IMR-90 (cell line): ENCODE data around the gene CDHR3. TPM values are rescaled to one million over a fixed set of nuclear protein-coding genes. Genes with fewer than 3 reads are reported as not detected.

Experiments
- ATAC-seq: fragments of 200-7000 bp; cut with Tn5 transposase; 2 replicates; pipeline ENCODE4 v1.9.1; 2020; ENCODE audit warnings: low read depth, mild to moderate bottlenecking, moderate library complexity
- BruUV-seq: library from RNA; stranded (reverse); fragments of 400-500 nt; replicated peaks from 2 replicates; lab custom pipeline; 2021; lab: Mats Ljungman, UMichigan
- CTCF ChIA-PET: fragments of 300-600 bp; formaldehyde crosslinking; extraction: SDS; loops from one replicate; lab custom pipeline; 2021; ENCODE audit warnings: antibody characterized with exemption; lab: Yijun Ruan, JAX
- POLR2A ChIA-PET: fragments of 300-600 bp; sonication (Branson Sonifier 250); formaldehyde crosslinking; loops from one replicate; lab custom pipeline; 2022; ENCODE audit warnings: antibody characterized with exemption; ENCODE audit not compliant: unreplicated experiment; lab: Charles Lee
- DNase-seq: peaks from one replicate; pipeline ENCODE4 v3.0.0; 2013
- H2AFZ ChIP-seq: replicated peaks from 2 replicates; pipeline ENCODE3; 2013; ENCODE audit warnings: low read length, mild to moderate bottlenecking; ENCODE audit not compliant: poor library complexity
- H2AK5ac ChIP-seq: 2 replicates; pipeline ENCODE4 v1.6.1; 2013; ENCODE audit warnings: low read depth, low read length, inconsistent platforms
- H2AK9ac ChIP-seq: replicated peaks from 2 replicates; pipeline ENCODE3; 2013; ENCODE audit warnings: mild to moderate bottlenecking, low read depth, low read length, moderate library complexity; ENCODE audit not compliant: poor library complexity
- H2BK120ac ChIP-seq: 2 replicates; pipeline ENCODE4 v1.6.1; 2013; ENCODE audit warnings: low read depth, low read length, inconsistent platforms
- H2BK15ac ChIP-seq: 3 replicates; pipeline ENCODE4 v1.6.1; 2013; ENCODE audit warnings: low read depth, low read length, inconsistent platforms
- H2BK20ac ChIP-seq: 2 replicates; pipeline ENCODE4 v1.6.1; 2013; ENCODE audit warnings: low read depth, mild to moderate bottlenecking, inconsistent platforms, low read length, moderate library complexity
- H2BK5ac ChIP-seq: 2 replicates; pipeline ENCODE4 v1.6.1; 2013; ENCODE audit warnings: mild to moderate bottlenecking, low read depth, low read length, inconsistent platforms; ENCODE audit not compliant: poor library complexity, severe bottlenecking
- H3K14ac ChIP-seq: replicated peaks from 2 replicates; pipeline ENCODE4 v1.6.1; 2013; ENCODE audit warnings: low read depth, low read length, inconsistent platforms
- H3K18ac ChIP-seq: 2 replicates; pipeline ENCODE4 v1.6.1; 2013; ENCODE audit warnings: low read depth, low read length, control low read depth
- H3K23ac ChIP-seq: 2 replicates; pipeline ENCODE4 v1.6.1; 2013; ENCODE audit warnings: low read depth, low read length, inconsistent platforms
- H3K27ac ChIP-seq: 2 replicates; pipeline ENCODE4 v1.5.1; 2013; ENCODE audit warnings: mild to moderate bottlenecking, control low read depth, low read length; ENCODE audit not compliant: insufficient read depth
- H3K27me3 ChIP-seq: 2 replicates; pipeline ENCODE4 v1.6.1; 2013; ENCODE audit warnings: low read length; ENCODE audit not compliant: control insufficient read depth, insufficient read depth
- H3K36me3 ChIP-seq: 2 replicates; pipeline ENCODE4 v1.6.1; 2013; ENCODE audit warnings: low read length, mixed read lengths; ENCODE audit not compliant: control insufficient read depth, insufficient read depth
- H3K4ac ChIP-seq: 2 replicates; pipeline ENCODE4 v1.6.1; 2013; ENCODE audit warnings: low read depth, low read length, inconsistent platforms
- H3K4me1 ChIP-seq: 2 replicates; pipeline ENCODE4 v1.6.1; 2013; ENCODE audit warnings: low read length, mixed read lengths; ENCODE audit not compliant: control insufficient read depth, insufficient read depth
- H3K4me2 ChIP-seq: 2 replicates; pipeline ENCODE4 v1.6.1; 2013; ENCODE audit warnings: low read depth, mild to moderate bottlenecking, control low read depth, low read length, moderate library complexity
- H3K4me3 ChIP-seq: 2 replicates; pipeline ENCODE4 v1.5.1; 2013; ENCODE audit warnings: low read depth, mild to moderate bottlenecking, control low read depth, low read length, moderate library complexity; ENCODE audit not compliant: insufficient read depth
- H3K56ac ChIP-seq: 2 replicates; pipeline ENCODE4 v1.6.1; 2013; ENCODE audit warnings: low read length, inconsistent platforms; ENCODE audit not compliant: insufficient read depth; ENCODE audit errors: extremely low read depth
- H3K79me1 ChIP-seq, 2 experiments: 2 replicates each; pipeline ENCODE4 v1.6.1; 2013; ENCODE audit warnings: low read length in 2 of 2, inconsistent platforms in 1 of 2, low read depth in 1 of 2
- H3K9ac ChIP-seq: 2 replicates; pipeline ENCODE4 v1.6.1; 2013; ENCODE audit warnings: low read depth, low read length, control low read depth
- H3K9me1 ChIP-seq: 2 replicates; pipeline ENCODE4 v1.6.1; 2013; ENCODE audit warnings: low read length, inconsistent platforms; ENCODE audit not compliant: insufficient read depth
- H3K9me3 ChIP-seq: 2 replicates; pipeline ENCODE4 v1.6.1; 2013; ENCODE audit warnings: low read length; ENCODE audit not compliant: control insufficient read depth, insufficient read depth
- H4K20me1 ChIP-seq: 2 replicates; pipeline ENCODE4 v1.6.1; 2013; ENCODE audit warnings: low read length, inconsistent platforms; ENCODE audit not compliant: insufficient read depth
- H4K5ac ChIP-seq: 2 replicates; pipeline ENCODE4 v1.6.1; 2013; ENCODE audit warnings: mild to moderate bottlenecking, low read depth, low read length, control low read depth
- H4K8ac ChIP-seq, 2 experiments: 2 replicates each; pipeline ENCODE4 v1.6.1; 2013; ENCODE audit warnings: low read depth in 2 of 2, low read length in 2 of 2, control low read depth in 1 of 2, inconsistent platforms in 1 of 2
- H4K91ac ChIP-seq: 2 replicates; pipeline ENCODE4 v1.6.1; 2013; ENCODE audit warnings: low read depth, low read length, inconsistent platforms; ENCODE audit not compliant: insufficient read depth
- CHD1 ChIP-seq: IDR thresholded peaks from 2 replicates; pipeline ENCODE4 v1.6.1; 2012; ENCODE audit warnings: low read depth, low read length, improper control_type of control experiment
- MAZ ChIP-seq: IDR thresholded peaks from 2 replicates; pipeline ENCODE4 v1.6.1; 2012; ENCODE audit warnings: low read depth, mild to moderate bottlenecking, low read length, improper control_type of control experiment, moderate library complexity, borderline replicate concordance
- POLR2A ChIP-seq: IDR thresholded peaks from 2 replicates; pipeline ENCODE4 v1.6.1; 2012; ENCODE audit warnings: mild to moderate bottlenecking, low read depth, low read length
- RCOR1 ChIP-seq: IDR thresholded peaks from 2 replicates; pipeline ENCODE4 v1.6.1; 2012; ENCODE audit warnings: mild to moderate bottlenecking, low read length, improper control_type of control experiment; ENCODE audit not compliant: insufficient replicate concordance
- RFX5 ChIP-seq: IDR thresholded peaks from 2 replicates; pipeline ENCODE4 v1.8.0; 2012; ENCODE audit warnings: low read depth, mild to moderate bottlenecking, low read length, moderate library complexity
- SMC3 ChIP-seq: fragments of 150-350 bp; IDR thresholded peaks from 2 replicates; pipeline ENCODE4 v1.6.1; 2016; ENCODE audit warnings: low read depth, mild to moderate bottlenecking, antibody characterized with exemption, low read length, moderate library complexity
- USF2 ChIP-seq: fragments of 150-350 bp; IDR thresholded peaks from 2 replicates; pipeline ENCODE4 v1.6.1; 2017; ENCODE audit warnings: mild to moderate bottlenecking, antibody characterized with exemption, low read length, low read depth
- WGBS, 2 experiments: methylation state at CpG; one replicate each; pipeline versions ENCODE4 v1.1.5 to v1.1.7; 2013; ENCODE audit warnings: missing lambda C conversion rate in 2 of 2; ENCODE audit not compliant: insufficient read length in 1 of 2; ENCODE audit errors: extremely low coverage in 2 of 2; 5-methylcytosine and 5-hydroxymethylcytosine counted together
- dilution Hi-C: fragments of 300-500 bp; cut with HindIII; formaldehyde crosslinking; loops from one replicate; pipeline ENCODE4 v1.14.3; 2018; ENCODE audit warnings: low sequenced_read_pairs; ENCODE audit not compliant: unreplicated experiment
- in situ Hi-C: fragments of 300-500 bp; cut with MboI; formaldehyde crosslinking; loops from 3 replicates; pipeline ENCODE4 v1.14.3; 2019; ENCODE audit warnings: low sequenced_read_pairs, inconsistent platforms, mixed read lengths
- intact Hi-C: fragments of 100-400 bp; cut with micrococcal nuclease; formaldehyde crosslinking; loops from 2 replicates; pipeline ENCODE4 v1.10.0; 2022
- polyA plus RNA-seq, 3 experiments: library from polyadenylated mRNA; depleted of rRNA; stranded (reverse); fragments of >200 nt; gene quantifications; 2 replicates each; pipeline ENCODE4 v1.2.3, GENCODE V29; 2012; ENCODE audit warnings: low replicate concordance in 1 of 3
- total RNA-seq: library from RNA; depleted of rRNA; stranded (reverse); fragments of >200 nt; gene quantifications from 2 replicates; pipeline ENCODE4 v1.2.3, GENCODE V29; 2012

Gene CDHR3
- total and polyA plus RNA-seq, 2 of the 4 experiments (the other 2 are of a cell fraction): 0.96 to 1.6 TPM

GRCh38 chr7:106072715-106073091 lies 109.6 kb downstream of the CDHR3 start:
- Histone ChIP-seq H3K9me3 (no peaks in the 10 kb centered on the region), H4K20me1 (no peaks in the 10 kb centered on the region), H2AFZ (no peak overlapping the region), H3K4me1 (no peaks in the 10 kb centered on the region), H2BK5ac (no peak overlapping the region), H3K79me1 (no peaks in the 10 kb centered on the region), H3K4me3 (no peak overlapping the region), H2BK15ac (no peak overlapping the region), H3K4me2 (no peak overlapping the region), H3K27me3 (peaks cover 9% of the 10 kb centered on the region), H3K4ac (no peak overlapping the region), H3K14ac (no peak overlapping the region), H2AK9ac (no peak overlapping the region), H2BK120ac (no peak overlapping the region), H3K18ac (no peak overlapping the region), H3K36me3 (no peaks in the 10 kb centered on the region), H4K5ac (no peak overlapping the region), H3K9ac (no peak overlapping the region), H3K56ac (no peak overlapping the region), H3K23ac (no peak overlapping the region), H4K91ac (no peak overlapping the region), H2AK5ac (no peak overlapping the region), H3K9me1 (no peaks in the 10 kb centered on the region; the same call in 1 of the 2 replicates), H3K27ac (no peak overlapping the region), H2BK20ac (no peak overlapping the region), H4K8ac (no peak overlapping the region)
- BruUV-seq: no TSS peak
- in situ Hi-C loops (no loop called here), intact Hi-C loops (no loop called here), dilution Hi-C loops (no loop called here)
- ChIA-PET CTCF (interaction anchor here (1.3 kb wide), 1 partner anchor 82 kb away, joined by 5 read pairs; no protein-coding TSS in a partner anchor), POLR2A (no interaction called here)
- ATAC-seq: no peak
- TF ChIP-seq MAZ: no peak
- no peak for TF ChIP-seq POLR2A
- TF ChIP-seq SMC3: no peak
- no peak for TF ChIP-seq RFX5
- TF ChIP-seq RCOR1: no peak
- no peak for TF ChIP-seq USF2
- no peak for TF ChIP-seq CHD1
- WGBS, 2 experiments: 93% methylated on average over 2 of the region's 4 CpGs; no CpG with 5 or more reads in 1 of the 2 experiments
- DNase-seq: no peak
